GM19043 (cell line): Measurements from ENCODE around the gene DIS3L2.
"Not testable (repeated sequence)": the region's sequence is repeated elsewhere in the genome, so short reads cannot be mapped to it uniquely, and the experiment has no call there.

Experiments used
- ATAC-seq: cut with Tn5 transposase; IDR thresholded peaks from one replicate; pipeline ENCODE4 v1.9.1; 2021; ENCODE audit warnings: low read depth; ENCODE audit not compliant: unreplicated experiment

The DIS3L2 gene

GRCh38 chr2:232354069-232354468 is 392.6 kb downstream of the DIS3L2 start:
- ATAC-seq, result no peak

- no peak for ATAC-seq
Measured at GRCh38 chr2:232361646-232362045, 400.1 kb downstream of the DIS3L2 start.

- ATAC-seq, result no peak
Measured at GRCh38 chr2:232362174-232362900, 400.8 kb downstream of the DIS3L2 start.

- ATAC-seq, result not testable (repeated sequence)
Measured at GRCh38 chr2:232363064-232363783, 401.7 kb downstream of the DIS3L2 start.

- no peak for ATAC-seq
Measured at GRCh38 chr2:232363784-232364615, 402.5 kb downstream of the DIS3L2 start.

GRCh38 chr2:232364806-232365594 is 403.5 kb downstream of the DIS3L2 start:
- ATAC-seq, result not testable (repeated sequence)

GRCh38 chr2:232365621-232366321 is 404.3 kb downstream of the DIS3L2 start:
- no peak for ATAC-seq

GRCh38 chr2:232366461-232366860 is 404.9 kb downstream of the DIS3L2 start:
- not testable (repeated sequence) for ATAC-seq

- no peak for ATAC-seq
Measured at GRCh38 chr2:232367016-232367415, 405.5 kb downstream of the DIS3L2 start.

GRCh38 chr2:232367591-232368233 is 406.2 kb downstream of the DIS3L2 start:
- no peak for ATAC-seq

- no peak for ATAC-seq
Measured at GRCh38 chr2:232368311-232368731, 406.8 kb downstream of the DIS3L2 start.

- no peak for ATAC-seq
Measured at GRCh38 chr2:232369126-232369951, 407.8 kb downstream of the DIS3L2 start.

GRCh38 chr2:232370007-232370406 is 408.5 kb downstream of the DIS3L2 start:
- ATAC-seq, result not testable (repeated sequence)

GRCh38 chr2:232372231-232373208 is 411.0 kb downstream of the DIS3L2 start:
- ATAC-seq, result no peak

- ATAC-seq, result no peak
Measured at GRCh38 chr2:232374356-232374755, 412.8 kb downstream of the DIS3L2 start.

GRCh38 chr2:232375164-232375563 is 413.7 kb downstream of the DIS3L2 start:
- ATAC-seq, result no peak

GRCh38 chr2:232376260-232376659 is 414.7 kb downstream of the DIS3L2 start:
- ATAC-seq, result no peak
